Measurements from ENCODE around the gene NFU1.
A peak's percentile ranks its signal among the peaks of the same experiment; 100 is the strongest.

Gene NFU1

DNA sequence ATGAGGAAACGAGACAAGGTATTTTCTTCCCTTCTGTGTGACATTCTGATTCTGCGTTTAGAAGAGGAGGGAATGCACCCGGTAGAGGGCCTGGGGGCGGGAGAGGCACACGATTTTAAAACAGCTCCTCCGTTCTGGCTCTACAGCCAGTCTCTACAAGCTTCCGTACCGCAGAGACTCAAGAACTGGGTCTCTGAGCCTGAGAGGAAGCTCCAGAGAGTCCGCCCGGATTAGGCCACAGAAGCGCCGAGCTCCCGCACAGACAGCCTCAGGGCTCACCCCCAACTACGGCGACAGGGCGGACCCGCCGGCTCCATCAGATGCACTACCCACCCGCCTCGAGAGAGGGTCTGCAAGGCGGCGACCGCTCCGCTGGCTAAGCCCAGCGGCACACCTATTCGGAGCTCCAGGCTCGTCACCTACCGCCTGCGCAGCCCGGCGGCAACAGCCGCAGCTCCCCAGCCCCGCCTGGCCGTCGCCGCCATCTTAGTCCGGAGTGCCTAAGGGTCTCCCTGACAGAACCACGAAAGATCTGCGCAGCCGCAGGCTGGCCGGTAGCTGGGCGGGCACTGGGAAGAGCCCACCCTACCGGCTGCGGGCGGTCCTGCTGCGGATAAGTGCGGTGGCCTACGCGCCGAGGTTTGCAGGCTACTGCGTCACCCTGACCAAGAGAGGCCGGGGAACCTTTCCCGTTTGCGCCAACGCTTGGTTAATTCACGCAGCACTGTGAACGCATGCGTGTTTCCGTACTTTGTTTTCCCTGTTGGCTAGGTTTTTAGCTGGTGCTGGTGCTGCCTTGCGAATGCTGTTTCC lies at the start of gene NFU1:
Gene NFU1 (minus strand): TSS at position 498 of the 813 bp plus-strand sequence. CDS start 13 bp downstream, at position 485.
- peak; percentile 85 for DNase-seq

DNA sequence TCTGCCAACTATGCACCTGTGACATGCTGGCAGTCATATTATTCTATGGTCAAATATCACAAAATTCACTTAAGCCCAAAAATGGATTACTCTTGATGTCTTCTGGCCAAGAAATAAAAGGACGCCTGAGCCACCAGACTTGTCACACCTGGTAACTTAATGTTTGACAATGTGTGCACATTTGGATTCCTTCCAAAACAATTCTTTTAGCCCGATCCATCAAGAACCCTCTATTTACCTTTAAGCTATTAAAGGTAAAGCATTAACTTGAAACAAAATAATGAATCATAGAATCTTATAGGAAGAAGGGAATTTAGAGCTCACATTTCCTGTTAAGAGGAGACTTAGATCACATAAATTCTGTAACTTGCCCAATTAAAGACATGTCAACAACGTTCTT lies 46.5 kb upstream of the NFU1 start:
- DNase-seq, result no peak

DNA sequence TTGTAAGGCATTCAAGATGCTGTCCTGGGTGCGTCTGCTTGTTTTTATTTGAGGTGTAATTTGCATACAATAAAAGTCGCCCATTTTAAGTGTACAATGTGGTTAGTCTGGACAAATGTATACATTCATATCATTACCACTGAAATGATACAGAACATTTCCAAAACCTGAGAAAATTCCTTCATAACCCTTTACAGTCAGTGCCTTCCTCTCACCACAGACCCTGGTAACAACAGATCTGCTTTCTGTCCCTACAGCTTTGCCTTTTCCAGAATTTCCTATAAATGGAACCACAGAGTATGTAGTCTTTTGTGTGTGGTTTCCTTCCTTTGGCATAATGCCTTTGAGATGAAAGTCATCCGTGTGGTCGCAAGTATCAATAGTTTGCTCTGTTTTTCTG lies 45.8 kb upstream of the NFU1 start:
- no peak for DNase-seq

DNA sequence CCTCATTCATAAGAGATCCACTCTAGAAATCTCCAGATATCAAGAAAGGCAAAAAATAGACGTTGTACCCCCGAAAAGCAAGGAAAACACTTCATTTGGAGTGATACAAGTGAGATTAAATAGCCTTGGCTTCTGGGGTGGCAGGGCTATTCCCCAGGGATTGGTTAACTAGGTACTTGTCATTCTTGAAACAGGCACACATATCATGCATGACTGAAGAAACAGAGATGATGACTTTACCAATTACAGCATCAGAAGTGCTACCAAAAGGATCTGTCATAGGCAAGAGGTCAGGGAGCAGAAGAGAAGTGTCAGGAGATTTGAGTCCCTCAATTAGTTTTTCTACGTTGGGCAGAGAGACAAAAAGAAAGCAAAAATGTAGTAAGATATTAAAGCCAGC lies 45.2 kb upstream of the NFU1 start:
- no peak for DNase-seq

DNA sequence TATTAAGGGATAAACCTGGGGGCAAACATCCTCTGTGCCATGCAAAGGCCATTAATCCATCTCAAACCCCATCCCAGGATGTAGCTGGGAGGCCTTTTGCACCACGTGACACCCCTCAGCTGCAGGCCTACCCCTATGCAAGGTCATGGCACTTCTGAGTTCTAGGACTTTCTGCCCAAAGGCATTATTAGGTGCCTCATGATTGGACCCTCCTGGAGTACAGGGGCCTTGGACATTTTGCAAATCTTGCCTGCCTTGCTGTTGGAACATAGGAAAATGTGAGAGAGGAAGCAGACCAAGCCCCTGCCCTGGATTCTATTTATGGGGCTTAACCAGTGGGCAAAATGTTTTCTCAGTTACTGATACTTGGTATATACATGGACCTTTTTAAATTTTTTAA lies 44.2 kb upstream of the NFU1 start:
- DNase-seq, result no peak

DNA sequence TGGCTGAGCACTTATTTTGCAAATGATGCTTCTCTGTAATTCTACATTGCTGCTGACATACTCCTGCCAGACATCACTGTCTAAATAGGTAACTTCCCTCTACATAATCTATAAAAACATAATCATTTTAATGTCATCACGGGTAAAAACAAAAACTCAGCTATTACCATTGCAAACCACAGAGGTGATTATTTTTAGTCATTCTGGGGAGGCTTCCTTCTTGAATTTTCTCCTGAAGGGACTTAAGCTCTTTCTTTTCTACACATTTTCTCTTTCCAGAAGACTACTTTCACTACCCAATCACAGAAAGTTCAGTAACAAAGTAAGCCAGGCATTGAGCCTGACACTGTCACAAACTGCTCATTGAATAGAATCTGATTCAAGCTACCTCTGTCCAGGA lies 40.4 kb upstream of the NFU1 start:
- no peak for DNase-seq

DNA sequence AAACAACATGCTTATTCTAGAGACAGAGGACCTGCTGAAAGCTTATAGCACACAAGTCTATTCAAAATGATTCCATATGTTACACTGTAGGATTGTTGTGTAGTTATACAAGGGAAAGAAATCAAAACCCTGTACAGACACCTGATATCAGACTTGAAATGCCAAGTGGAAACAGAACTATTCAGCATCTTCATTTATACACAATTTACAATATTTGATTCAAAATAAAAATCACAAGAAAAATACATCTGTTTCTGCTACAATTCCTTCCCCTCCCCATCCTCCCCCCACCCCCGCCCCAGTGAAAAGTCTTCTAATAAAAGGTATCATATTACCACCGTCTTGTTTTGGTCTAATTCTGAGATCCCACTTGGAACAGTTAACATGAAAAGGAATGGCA lies 37.5 kb upstream of the NFU1 start:
- DNase-seq, result no peak

DNA sequence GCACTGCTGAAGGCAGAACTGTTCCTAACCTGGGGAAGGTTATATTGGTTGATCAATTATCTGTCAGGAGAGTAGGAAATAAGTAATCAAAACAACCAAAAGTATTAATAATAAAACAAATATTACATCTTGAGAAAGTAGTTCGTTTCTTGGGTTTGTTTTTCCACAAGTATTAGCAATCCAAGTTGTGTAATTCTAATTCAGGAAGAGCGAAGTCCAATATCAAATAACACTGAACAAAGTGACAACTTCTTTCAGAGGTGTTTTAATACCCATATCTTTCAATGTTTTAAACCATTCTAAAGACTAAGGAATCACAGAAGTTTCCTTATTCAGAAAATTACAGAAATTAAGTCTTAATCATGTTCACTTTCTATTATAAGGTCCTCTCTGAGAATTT lies 34.6 kb upstream of the NFU1 start:
- DNase-seq, result no peak

DNA sequence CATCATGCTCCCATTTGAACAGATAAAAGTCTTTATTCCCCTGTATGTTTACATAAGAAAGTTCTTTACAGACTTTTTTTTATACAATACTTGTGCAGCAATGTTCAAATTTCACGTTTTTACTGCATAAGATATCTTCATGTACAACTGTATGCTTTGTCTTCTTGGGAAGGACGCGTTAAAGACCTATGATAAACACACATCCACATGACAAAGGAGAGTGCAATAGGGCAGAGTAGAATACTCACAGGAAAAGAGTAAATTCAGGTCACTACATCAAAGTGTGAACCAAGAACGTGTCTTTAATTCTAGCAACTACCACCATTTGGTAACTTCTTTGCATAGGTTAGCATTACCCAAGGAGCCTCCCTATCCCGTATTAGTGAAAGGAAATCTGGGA lies 33.7 kb upstream of the NFU1 start:
- no peak for DNase-seq

DNA sequence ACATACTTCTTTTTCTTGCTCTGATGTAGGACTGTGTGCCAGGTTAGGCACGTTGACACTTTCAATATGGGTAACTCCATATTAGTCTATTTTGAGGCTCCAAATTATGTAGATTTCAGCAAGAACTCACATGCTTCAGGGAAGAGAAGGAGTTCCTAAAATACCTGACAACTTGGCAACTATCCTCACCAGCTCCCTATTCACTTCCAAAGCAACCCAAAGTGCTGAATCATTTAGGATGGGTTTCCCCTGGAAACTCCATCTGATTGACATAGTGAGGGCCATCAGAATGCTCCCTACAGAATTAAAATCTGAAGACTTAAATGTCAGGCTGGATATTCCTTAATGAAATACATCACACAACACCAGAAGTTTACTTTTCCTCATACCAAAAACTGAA lies 32.5 kb upstream of the NFU1 start:
- no peak for DNase-seq

DNA sequence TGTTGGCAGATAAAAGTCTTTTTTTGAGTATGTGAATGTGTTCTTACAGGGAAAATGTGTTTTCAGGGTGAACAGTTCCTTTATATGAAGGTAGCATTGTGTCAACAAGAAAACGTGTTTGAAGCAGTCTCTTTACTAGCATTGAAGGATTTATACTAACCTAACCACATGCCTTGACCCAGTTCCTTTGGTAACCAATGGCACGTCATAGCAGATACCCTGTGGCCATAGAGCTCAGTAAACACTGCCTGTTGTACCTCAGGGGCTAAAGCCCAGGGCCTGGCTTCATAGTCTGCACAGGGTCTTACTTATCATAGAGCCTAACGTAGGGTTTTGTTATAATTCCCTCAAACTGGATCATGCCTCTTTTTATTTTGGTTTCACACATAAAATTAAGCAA lies 32.1 kb upstream of the NFU1 start:
- DNase-seq, result no peak

DNA sequence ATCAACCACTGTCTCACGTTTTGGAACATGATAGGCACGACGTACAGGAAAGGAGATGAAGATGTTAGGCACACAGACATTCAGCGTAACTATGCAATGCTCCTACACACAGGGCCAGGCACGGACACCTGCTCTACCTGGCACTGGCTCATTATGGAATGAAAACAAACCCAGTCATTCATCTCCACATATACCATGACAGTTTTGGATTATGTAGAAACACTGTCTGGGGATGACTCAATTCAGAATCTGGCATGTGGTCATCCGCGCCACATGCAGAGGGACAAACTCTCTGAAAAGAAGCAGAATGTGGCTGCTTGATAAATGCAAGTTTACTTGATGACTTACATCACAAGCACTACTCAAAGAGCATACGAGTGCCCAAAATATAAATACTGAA lies 29.5 kb upstream of the NFU1 start:
- no peak for DNase-seq

DNA sequence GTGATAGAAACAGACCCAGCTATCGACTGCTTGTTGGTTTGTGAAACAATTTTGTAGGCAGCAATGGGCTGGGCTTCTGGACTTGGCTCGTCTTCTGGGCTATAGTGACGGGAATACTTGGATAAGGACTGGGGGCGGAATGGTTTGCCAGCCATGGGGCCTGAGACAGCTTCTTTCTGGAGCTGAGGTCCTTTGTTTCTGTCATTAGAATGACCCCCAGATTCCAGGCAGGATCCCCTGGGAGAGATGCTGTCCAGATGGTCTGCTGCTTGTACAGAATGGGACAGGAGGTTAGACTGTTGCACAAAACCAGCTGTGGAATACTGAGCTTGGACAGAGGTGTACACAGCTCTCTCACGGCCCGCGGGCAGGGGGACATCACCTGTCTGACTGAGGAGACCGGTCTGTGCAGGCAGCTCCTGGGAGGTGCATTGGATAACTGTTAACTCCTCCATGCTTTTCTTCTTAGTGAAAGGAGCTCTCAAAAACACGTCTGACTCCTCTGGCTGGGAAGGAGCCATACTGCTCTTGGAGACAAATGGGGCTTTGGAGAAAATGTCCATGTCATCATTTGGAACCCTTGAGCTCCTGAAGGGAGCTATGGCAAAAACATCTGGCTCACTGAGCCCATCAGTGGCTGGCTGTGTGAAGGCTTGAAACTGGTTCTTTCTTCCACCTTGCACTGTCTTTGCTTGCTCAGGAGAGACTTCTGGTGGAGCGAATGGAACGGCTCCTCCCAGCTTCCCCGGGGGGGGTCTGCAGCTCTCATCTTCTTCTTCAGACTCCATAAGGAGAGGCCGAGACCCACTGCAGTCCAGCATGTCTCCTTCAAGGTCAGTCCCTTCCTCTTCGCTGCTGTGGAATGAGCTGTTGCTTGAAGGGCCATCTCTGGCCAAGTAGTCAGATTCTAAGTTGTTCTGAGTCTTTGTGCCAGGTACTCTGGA lies 28.6 kb upstream of the NFU1 start:
- DNase-seq, result no peak

DNA sequence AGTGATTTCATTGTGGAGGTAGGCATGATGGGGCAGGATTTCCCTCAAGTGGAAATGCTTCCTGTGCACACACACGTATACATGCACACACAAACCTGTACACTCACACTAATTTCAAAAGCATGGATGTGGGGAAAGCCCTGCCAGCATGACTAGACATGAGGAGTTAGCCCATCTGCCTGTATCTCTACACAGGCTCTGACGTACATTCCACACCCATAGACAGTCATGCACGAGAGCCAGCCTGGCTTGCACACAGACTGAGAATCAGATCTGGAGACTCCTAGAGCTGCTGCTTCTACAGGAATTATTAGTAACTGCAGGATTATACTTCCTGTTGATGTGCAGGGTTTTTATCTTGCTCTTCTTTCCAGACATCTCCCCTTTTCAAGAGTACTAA lies 27.3 kb upstream of the NFU1 start:
- no peak for DNase-seq

DNA sequence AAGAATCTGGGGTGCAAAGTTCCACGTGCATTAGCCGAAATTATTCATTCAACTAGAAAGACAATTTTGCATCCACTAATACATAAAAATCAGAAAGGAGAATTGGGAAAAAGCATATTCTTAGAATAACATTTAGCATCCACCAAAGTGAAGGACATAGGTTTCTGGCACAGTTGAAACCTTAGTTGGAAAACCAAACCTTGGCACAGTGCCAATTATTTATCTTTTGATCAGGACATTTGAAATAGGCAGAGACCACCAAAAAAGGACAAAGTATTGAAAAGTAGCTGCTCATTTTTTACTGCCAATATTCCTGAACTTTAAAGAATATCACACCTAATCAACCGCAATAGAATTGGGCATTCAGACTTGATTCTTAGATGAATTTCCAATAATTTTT lies 25.5 kb upstream of the NFU1 start:
- no peak for DNase-seq

DNA sequence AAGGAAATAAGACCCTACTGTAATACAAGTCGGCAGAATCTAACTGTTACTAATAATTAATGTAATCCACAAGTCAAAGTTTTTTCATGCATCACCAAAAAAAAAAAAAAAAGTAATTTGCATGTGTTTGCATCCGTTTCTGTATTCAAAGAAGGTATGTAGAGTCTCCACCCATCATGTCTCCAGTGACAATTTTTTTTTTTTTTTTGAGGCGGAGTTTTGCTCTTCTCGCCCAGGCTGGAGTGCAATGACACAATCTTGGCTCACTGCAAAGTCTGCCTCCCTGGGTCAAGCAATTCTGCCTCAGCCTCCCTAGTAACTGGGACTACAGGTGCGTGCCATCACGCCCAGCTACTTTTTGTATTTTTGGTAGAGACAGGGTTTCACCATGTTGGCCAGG lies 24.2 kb upstream of the NFU1 start:
- no peak for DNase-seq

DNA sequence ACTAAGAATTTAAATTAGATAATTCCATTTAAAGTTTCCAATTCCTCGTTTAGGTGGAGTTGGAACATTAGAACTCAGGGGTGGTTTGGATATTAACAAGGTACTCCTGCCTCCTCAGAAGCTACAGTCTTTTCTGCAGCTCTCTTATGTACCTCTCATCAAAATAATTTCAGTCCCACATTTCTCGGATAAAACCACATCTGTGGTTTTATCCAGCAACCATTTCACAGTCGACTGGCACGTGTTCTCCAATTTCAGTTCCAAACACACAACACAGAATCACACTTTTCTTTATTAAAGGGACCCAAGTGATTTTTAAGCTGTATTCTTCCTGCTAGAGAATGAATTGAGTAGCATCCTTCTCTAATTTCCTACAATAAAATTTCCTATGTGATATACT lies 22.7 kb upstream of the NFU1 start:
- DNase-seq, result no peak

DNA sequence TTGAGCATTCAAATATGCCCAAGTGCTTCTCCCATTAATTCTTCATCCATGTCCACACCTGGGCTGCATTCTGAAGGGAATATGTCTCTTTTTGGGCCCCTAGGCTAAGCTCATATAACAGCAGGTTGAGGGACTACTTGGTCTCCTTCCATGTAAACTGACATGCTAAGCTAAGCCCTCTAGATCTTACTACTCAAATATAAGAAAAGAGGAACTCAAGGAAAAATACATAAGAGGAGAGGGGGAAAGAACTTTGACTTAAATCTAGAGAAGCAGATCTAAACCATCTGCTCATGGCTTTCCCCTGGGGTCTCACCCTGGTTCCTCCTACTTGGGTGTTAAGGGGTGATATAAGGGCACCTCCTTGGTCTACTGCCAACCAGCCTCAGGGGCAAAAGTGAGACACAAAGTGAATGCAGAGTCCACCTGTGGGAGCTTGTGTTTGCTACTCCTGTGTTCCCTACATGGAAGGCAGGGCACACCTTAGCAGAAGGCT lies 19.8 kb upstream of the NFU1 start:
- DNase-seq, result no peak

DNA sequence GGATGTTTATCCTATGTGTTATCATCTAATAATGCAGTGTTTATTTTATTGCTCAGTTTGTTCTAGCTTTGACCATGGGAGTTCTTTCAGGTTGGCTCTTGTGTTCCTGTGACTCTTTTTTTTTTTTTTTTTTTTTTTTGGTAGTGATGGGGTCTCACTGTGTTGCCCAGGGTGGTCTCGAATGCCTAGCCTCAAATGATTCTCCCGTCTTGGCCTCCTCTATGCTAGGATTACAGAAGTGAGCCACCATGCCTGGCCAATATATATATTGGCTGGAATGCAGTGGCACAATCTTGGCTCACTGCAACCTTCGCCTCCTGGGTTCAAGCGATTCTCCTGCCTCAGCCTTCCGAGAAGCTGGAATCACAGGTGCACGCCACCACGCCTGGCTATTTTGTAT lies 18.9 kb upstream of the NFU1 start:
- DNase-seq, result no peak

DNA sequence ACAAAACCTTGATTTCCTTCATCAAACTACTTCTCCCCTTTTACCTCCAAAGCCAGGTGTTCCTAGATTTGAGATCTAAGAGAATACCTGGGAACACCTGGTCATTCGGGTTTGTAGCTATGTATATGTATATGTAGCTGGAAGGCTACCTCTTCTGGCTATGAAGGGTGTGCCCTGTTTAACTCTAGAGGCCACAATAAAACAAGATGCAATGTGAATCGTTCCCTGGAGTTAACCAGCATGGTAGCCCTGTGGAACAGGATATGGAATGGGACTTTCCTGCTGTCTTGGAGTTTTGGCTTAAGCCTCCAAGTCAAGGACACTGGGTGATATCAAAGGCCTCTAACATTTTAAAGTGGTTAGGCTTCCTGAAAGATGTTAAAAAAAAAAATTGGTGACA lies 17.7 kb upstream of the NFU1 start:
- DNase-seq, result no peak

DNA sequence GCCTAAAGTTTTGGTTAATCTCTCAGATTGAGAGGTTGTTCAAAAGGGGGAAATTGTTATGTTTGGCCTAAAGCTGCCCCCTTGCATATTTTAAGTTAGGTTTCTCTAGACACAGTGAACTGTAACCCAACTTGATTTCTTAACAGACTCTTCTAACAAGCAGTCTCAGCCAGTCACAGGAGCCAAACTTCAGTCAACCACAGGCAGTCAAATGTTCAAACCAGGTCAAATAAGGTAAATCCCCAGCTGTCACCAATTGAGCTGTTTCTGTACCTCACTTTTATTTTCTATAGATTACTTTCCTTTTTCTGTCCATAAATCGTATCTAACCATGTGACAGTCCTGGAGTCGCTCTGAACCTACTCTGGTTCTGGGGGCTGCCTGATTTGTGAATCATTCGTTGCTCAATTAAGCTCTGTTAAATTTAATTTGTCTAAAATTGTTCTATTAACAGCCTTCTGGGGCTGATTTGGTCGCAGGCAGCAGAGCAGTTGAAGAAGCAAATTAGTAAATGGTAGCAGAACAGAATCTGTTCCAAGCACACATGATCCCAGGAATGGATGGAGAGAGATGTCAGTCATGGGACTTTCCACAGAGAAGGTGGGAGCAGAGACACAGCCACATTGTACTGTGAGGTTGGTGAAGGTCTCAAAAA lies 16.4 kb upstream of the NFU1 start:
- DNase-seq, result no peak

DNA sequence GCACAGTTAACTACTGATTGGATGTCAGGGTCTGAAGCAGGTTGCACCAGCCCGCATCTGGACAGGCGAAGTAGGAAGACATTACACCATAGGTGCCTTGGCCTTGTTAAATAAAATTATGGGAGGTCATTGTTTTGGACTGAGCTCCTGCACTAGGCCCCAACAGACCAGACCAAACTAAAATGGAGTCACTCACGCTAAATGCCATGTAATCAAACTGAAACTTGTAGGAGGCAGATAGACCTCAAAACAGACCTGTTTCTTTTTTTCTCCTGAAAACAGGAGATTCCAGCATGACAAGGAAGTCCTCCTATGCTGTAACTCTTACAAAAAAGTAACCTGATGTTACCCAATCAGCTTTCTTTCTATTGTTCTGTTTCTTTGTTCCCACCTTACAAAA lies 15.5 kb upstream of the NFU1 start:
- DNase-seq, result no peak

DNA sequence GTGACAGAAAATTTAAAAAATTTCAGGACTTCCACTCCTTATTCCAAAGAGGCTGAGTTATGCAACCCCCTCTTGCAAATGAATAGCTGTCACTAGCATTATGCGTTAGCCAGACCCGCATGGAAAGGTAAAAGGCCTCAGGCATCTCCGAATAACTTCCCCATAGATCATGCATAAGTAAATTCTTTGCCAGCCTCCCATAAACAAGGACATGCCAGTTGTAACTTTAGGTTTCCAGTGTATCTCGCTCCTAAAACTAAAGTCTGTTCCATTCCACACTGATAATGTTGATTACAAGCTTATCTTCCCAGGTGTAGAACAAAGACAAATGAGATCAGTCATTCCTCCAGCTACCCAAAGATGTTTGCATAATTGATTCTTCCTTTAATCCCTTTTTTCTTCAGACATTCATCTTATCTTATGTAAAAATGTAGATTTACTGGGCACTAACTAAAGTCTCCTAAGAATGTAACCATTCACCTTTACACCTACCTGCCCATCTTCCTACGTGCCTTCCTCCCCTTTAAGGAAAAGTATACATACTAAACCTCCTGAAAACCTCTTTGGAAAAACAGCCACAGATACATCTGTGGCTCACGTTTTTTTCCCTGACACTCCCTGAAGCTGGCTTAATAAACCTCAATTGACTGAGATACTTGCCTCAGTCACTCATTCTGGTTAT lies 13.6 kb upstream of the NFU1 start:
- no peak for DNase-seq

All from RPMI8226 (cell line).